A549 (cell line): ENCODE data around the gene GCC1. TPM values are rescaled to one million over a fixed set of nuclear protein-coding genes. Genes with fewer than 3 reads are reported as not detected.

Source experiments
- ATAC-seq, 2 experiments: fragments of 200-7000 bp in 1 of 2; fragments of >200 bp in 1 of 2; cut with Nextera tagmentation in 1 of 2; cut with Tn5 transposase in 1 of 2; 3 replicates each; pipeline versions ENCODE4 v1.8.0 to v1.9.1; 2018 to 2020; ENCODE audit warnings: mild to moderate bottlenecking in 1 of 2, moderate library complexity in 1 of 2
- CTCF ChIA-PET: fragments of 300-600 bp; sonication (Branson Sonifier 250); formaldehyde crosslinking; extraction: SDS; loops from one replicate; lab custom pipeline; 2021; ENCODE audit warnings: antibody characterized with exemption, inconsistent platforms; lab: Yijun Ruan, JAX
- POLR2A ChIA-PET: fragments of 350-600 bp; formaldehyde crosslinking; extraction: SDS; loops from one replicate; lab custom pipeline; 2021; ENCODE audit warnings: antibody characterized with exemption, inconsistent platforms; lab: Yijun Ruan, JAX
- DNase-seq, 2 experiments: peaks; one replicate each; pipeline versions ENCODE4 v3.0.0 to v3.0.0-alpha.2; 2011 to 2016; ENCODE audit warnings: low read depth in 1 of 2, low spot score in 1 of 2
- FAIRE-seq: peaks from 2 replicates; lab custom pipeline; 2011; peaks lifted over from hg19 to GRCh38; lab: Jason Lieb, UNC
- H3K27ac ChIP-seq, 2 experiments: fragments of >200 bp; sonication (Bioruptor Twin); formaldehyde crosslinking; 3 replicates each; pipeline ENCODE4 v1.5.1; 2016 to 2017
- H3K4me1 ChIP-seq: fragments of >200 bp; sonication (Bioruptor Twin); formaldehyde crosslinking; 3 replicates; pipeline ENCODE4 v1.6.1; 2016
- H3K4me2 ChIP-seq: fragments of >200 bp; sonication (Bioruptor Twin); formaldehyde crosslinking; 3 replicates; pipeline ENCODE4 v1.6.1; 2016
- H3K4me3 ChIP-seq: fragments of >200 bp; sonication (Bioruptor Twin); formaldehyde crosslinking; 3 replicates; pipeline ENCODE4 v1.5.1; 2016
- H3K9me3 ChIP-seq: fragments of >200 bp; sonication (Bioruptor Twin); formaldehyde crosslinking; 3 replicates; pipeline ENCODE4 v1.6.1; 2016
- CBX2 ChIP-seq: fragments of 200-600 bp; sonication (generic); IDR thresholded peaks from 2 replicates; pipeline ENCODE4 v1.6.1; 2016; ENCODE audit warnings: low read depth, mild to moderate bottlenecking, borderline replicate concordance
- CEBPB ChIP-seq, 2 experiments: fragments of >200 bp in 1 of 2; sonication (Bioruptor Twin) in 1 of 2; formaldehyde crosslinking in 1 of 2; IDR thresholded peaks; 2 replicates each; pipeline ENCODE4 v1.6.1; 2012 to 2016
- CHD4 ChIP-seq: fragments of 200-600 bp; sonication (generic); IDR thresholded peaks from 2 replicates; pipeline ENCODE4 v1.6.1; 2016; ENCODE audit warnings: antibody characterized with exemption, mild to moderate bottlenecking, borderline replicate concordance
- EHF ChIP-seq: fragments of 250-450 bp; sonication (Bioruptor Pico); IDR thresholded peaks from 2 replicates; pipeline ENCODE4 v1.5.0; 2020; ENCODE audit warnings: mild to moderate bottlenecking
- EHMT2 ChIP-seq: fragments of 200-600 bp; sonication (generic); IDR thresholded peaks from 2 replicates; pipeline ENCODE4 v1.6.1; 2016; ENCODE audit warnings: antibody characterized with exemption, low read depth, mild to moderate bottlenecking, moderate library complexity
- HDAC2 ChIP-seq: fragments of 200-600 bp; sonication (generic); IDR thresholded peaks from 2 replicates; pipeline ENCODE4 v1.6.1; 2016
- HES2 ChIP-seq: fragments of >200 bp; sonication (Bioruptor Twin); formaldehyde crosslinking; IDR thresholded peaks from 2 replicates; pipeline ENCODE4 v1.6.1; 2016
- HEYL ChIP-seq: fragments of 250-450 bp; sonication (Bioruptor Pico); IDR thresholded peaks from 2 replicates; pipeline ENCODE4 v1.8.0; 2021; ENCODE audit warnings: mild to moderate bottlenecking, moderate library complexity
- HOXA7 ChIP-seq: fragments of 250-450 bp; sonication (Bioruptor Pico); IDR thresholded peaks from 2 replicates; pipeline ENCODE4 v1.5.0; 2020; ENCODE audit warnings: mild to moderate bottlenecking, moderate library complexity
- HOXB13 ChIP-seq: fragments of 250-450 bp; sonication (Bioruptor Pico); IDR thresholded peaks from 2 replicates; pipeline ENCODE4 v1.5.0; 2020; ENCODE audit warnings: low read depth, mild to moderate bottlenecking, moderate library complexity
- MAFK ChIP-seq: fragments of 450-650 bp; IDR thresholded peaks from 2 replicates; pipeline ENCODE4 v1.6.1; 2014; ENCODE audit not compliant: partially characterized antibody
- MAZ ChIP-seq: fragments of 150-350 bp; IDR thresholded peaks from 2 replicates; pipeline ENCODE4 v1.6.1; 2014; ENCODE audit warnings: antibody characterized with exemption, low read depth, low read length, borderline replicate concordance
- NR3C1 ChIP-seq: fragments of >200 bp; sonication (Bioruptor Twin); formaldehyde crosslinking; IDR thresholded peaks from 3 replicates; pipeline ENCODE4 v1.6.1; 2017
- PBX3 ChIP-seq: IDR thresholded peaks from 2 replicates; pipeline ENCODE4 v1.6.1; 2012
- POLR2A ChIP-seq: IDR thresholded peaks from 2 replicates; pipeline ENCODE4 v1.6.1; 2012; ENCODE audit warnings: mild to moderate bottlenecking, low read length
- RAD21 ChIP-seq, 2 experiments: fragments of >200 bp in 1 of 2; sonication (Bioruptor Twin) in 1 of 2; formaldehyde crosslinking in 1 of 2; IDR thresholded peaks in 1 of 2; conservative IDR thresholded peaks in 1 of 2; 2 replicates in 1 of 2; 3 replicates in 1 of 2; pipeline ENCODE4 v1.6.1; 2012 to 2018; ENCODE audit warnings: inconsistent platforms in 1 of 2
- RARB ChIP-seq: fragments of 250-450 bp; sonication (Bioruptor Pico); IDR thresholded peaks from 2 replicates; pipeline ENCODE4 v1.8.0; 2021; ENCODE audit warnings: mild to moderate bottlenecking, moderate library complexity
- RNF2 ChIP-seq: fragments of 200-600 bp; sonication (generic); IDR thresholded peaks from 2 replicates; pipeline ENCODE4 v1.6.1; 2016; ENCODE audit warnings: low read depth, mild to moderate bottlenecking, antibody characterized with exemption, moderate library complexity, borderline replicate concordance
- TFCP2L1 ChIP-seq: fragments of 250-450 bp; sonication (Bioruptor Pico); IDR thresholded peaks from 2 replicates; pipeline ENCODE4 v1.5.0; 2021; ENCODE audit warnings: mild to moderate bottlenecking
- ZC3H11A ChIP-seq: fragments of 450-650 bp; IDR thresholded peaks from 2 replicates; pipeline ENCODE4 v1.6.1; 2014; ENCODE audit warnings: antibody characterized with exemption, mild to moderate bottlenecking
- ZSCAN20 ChIP-seq: fragments of 250-450 bp; sonication (Bioruptor Pico); IDR thresholded peaks from 2 replicates; pipeline ENCODE4 v1.8.0; 2022; ENCODE audit warnings: mild to moderate bottlenecking, moderate library complexity
- WGBS: methylation state at CpG from one replicate; pipeline ENCODE4 v1.1.6; 2017; ENCODE audit errors: missing lambda C conversion rate; 5-methylcytosine and 5-hydroxymethylcytosine counted together
- polyA plus RNA-seq, 4 experiments: library from polyadenylated mRNA; depleted of rRNA in 3 of 4; stranded (reverse); fragments of >200 nt; fragmentation: RNase III in 1 of 4; extraction: RNeasy Plus Mini Kit Qiagen cat#74134 plus additional on column Dnase treatment in 1 of 4; gene quantifications; 2 replicates in 3 of 4; 3 replicates in 1 of 4; pipeline ENCODE4 v1.2.3, GENCODE V29; 2011 to 2017
- TF ChIP-seq, protein P1 (sequence below): fragments of 450-650 bp; IDR thresholded peaks from 2 replicates; pipeline ENCODE4 v1.6.1; 2014; ENCODE audit warnings: antibody characterized with exemption
- TF ChIP-seq, protein P2 (sequence below): fragments of 200-600 bp; sonication (generic); IDR thresholded peaks from 2 replicates; pipeline ENCODE4 v1.6.1; 2016; ENCODE audit warnings: antibody characterized with exemption, mild to moderate bottlenecking, moderate library complexity
- TF ChIP-seq, protein P3 (sequence below): fragments of >200 bp; sonication (Bioruptor Twin); formaldehyde crosslinking; IDR thresholded peaks from 3 replicates; pipeline ENCODE4 v1.5.1; 2016

The GCC1 gene
- polyA plus RNA-seq, 2 of the 4 experiments (the other 2 are of a cell fraction), result 13.4 to 15.7 TPM

DNA sequence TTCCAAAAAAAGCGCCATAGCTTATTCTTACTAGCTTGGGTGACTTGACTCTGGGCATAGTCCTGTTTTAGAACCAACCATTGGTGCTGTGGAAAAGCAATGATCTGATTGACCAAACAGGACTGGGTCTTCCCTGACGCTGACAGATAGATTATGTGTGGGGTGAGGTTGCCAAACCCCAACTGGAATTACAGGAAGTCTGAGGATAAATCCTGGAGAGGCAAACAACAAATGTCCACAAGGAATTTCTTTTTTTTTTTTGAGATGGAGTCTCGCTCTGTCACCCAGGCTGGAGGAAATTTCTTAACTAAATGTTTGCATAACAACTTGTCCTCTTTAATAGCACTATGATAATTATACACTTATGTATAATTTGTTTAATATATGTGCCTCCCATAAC is 19.2 kb downstream of the GCC1 start:
- TF ChIP-seq HOXB13 (CRISPR knock-in tag) (no peak), NR3C1 (no peak), RAD21 (conservative IDR thresholded peaks at IDR 0.05 in 1 of 2, IDR thresholded peaks at IDR 0.05 in 1 of 2) (no peak), ZC3H11A (no peak), MAFK (no peak), RARB (CRISPR knock-in tag) (no peak), HDAC2 (no peak), PBX3 (no peak), ZSCAN20 (CRISPR knock-in tag) (no peak), HOXA7 (CRISPR knock-in tag) (no peak), HES2 (no peak), CEBPB (IDR thresholded peaks at IDR 0.05) (no peak)
- FAIRE-seq (no peak), DNase-seq (no peak), ATAC-seq (no peak)
- 51% methylated on average over 3 of the region's 3 CpGs for WGBS
- POLR2A ChIA-PET, result no interaction called here
- H3K27ac ChIP-seq, result no peak overlapping the region
- H3K4me2 ChIP-seq, result no peak overlapping the region
- 0 out of 3 replicates have a peak, but pooled peaks cover 4% of the 10 kb centered on the region for H3K9me3 ChIP-seq
- CTCF ChIA-PET, result no interaction called here
- H3K4me3 ChIP-seq, result no peak overlapping the region
- H3K4me1 ChIP-seq, result no peaks in the 10 kb centered on the region

- peak in 1 of 2 experiments; percentile 35; a peak in 2 of 5 replicates for TF ChIP-seq RAD21 (conservative IDR thresholded peaks at IDR 0.05 in 1 of 2, IDR thresholded peaks at IDR 0.05 in 1 of 2)
- TF ChIP-seq, protein P1, sequence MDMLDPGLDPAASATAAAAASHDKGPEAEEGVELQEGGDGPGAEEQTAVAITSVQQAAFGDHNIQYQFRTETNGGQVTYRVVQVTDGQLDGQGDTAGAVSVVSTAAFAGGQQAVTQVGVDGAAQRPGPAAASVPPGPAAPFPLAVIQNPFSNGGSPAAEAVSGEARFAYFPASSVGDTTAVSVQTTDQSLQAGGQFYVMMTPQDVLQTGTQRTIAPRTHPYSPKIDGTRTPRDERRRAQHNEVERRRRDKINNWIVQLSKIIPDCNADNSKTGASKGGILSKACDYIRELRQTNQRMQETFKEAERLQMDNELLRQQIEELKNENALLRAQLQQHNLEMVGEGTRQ, result no peak
- Histone ChIP-seq H3K9me3 (no peaks in the 10 kb centered on the region), H3K4me1 (no peaks in the 10 kb centered on the region), H3K27ac (no peak overlapping the region), H3K4me2 (no peak overlapping the region), H3K4me3 (no peak overlapping the region)
- 32% methylated on average over 2 of the region's 2 CpGs for WGBS
- POLR2A ChIA-PET, result no interaction called here
- no peak for DNase-seq
- CTCF ChIA-PET, result interaction anchor here (0.9 kb wide), 1 partner anchor 655 kb away, joined by 6 read pairs; no protein-coding TSS in a partner anchor
- ATAC-seq, result no peak
- FAIRE-seq, result no peak
These were observed 27.6 kb downstream of the GCC1 start for GRCh38 chr7:127557803-127558202.

GRCh38 chr7:127556404-127556803 is 29.0 kb downstream of the GCC1 start:
- DNase-seq, result no peak
- Histone ChIP-seq H3K4me1 (no peaks in the 10 kb centered on the region), H3K4me3 (no peak overlapping the region), H3K4me2 (no peak overlapping the region), H3K27ac (no peak overlapping the region), H3K9me3 (no peaks in the 10 kb centered on the region)
- ChIA-PET CTCF (no interaction called here), POLR2A (no interaction called here)
- no peak for FAIRE-seq
- TF ChIP-seq, protein P2, sequence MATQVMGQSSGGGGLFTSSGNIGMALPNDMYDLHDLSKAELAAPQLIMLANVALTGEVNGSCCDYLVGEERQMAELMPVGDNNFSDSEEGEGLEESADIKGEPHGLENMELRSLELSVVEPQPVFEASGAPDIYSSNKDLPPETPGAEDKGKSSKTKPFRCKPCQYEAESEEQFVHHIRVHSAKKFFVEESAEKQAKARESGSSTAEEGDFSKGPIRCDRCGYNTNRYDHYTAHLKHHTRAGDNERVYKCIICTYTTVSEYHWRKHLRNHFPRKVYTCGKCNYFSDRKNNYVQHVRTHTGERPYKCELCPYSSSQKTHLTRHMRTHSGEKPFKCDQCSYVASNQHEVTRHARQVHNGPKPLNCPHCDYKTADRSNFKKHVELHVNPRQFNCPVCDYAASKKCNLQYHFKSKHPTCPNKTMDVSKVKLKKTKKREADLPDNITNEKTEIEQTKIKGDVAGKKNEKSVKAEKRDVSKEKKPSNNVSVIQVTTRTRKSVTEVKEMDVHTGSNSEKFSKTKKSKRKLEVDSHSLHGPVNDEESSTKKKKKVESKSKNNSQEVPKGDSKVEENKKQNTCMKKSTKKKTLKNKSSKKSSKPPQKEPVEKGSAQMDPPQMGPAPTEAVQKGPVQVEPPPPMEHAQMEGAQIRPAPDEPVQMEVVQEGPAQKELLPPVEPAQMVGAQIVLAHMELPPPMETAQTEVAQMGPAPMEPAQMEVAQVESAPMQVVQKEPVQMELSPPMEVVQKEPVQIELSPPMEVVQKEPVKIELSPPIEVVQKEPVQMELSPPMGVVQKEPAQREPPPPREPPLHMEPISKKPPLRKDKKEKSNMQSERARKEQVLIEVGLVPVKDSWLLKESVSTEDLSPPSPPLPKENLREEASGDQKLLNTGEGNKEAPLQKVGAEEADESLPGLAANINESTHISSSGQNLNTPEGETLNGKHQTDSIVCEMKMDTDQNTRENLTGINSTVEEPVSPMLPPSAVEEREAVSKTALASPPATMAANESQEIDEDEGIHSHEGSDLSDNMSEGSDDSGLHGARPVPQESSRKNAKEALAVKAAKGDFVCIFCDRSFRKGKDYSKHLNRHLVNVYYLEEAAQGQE, result no peak
- no peak for TF ChIP-seq EHMT2
- no peak for TF ChIP-seq MAFK
- no peak for TF ChIP-seq POLR2A
- no peak for TF ChIP-seq CHD4
- TF ChIP-seq CEBPB (IDR thresholded peaks at IDR 0.05), result no peak
- no peak for TF ChIP-seq RARB (CRISPR knock-in tag)
- no peak for TF ChIP-seq HES2
- no peak for TF ChIP-seq MAZ
- TF ChIP-seq RNF2, result no peak
- TF ChIP-seq, protein P3, sequence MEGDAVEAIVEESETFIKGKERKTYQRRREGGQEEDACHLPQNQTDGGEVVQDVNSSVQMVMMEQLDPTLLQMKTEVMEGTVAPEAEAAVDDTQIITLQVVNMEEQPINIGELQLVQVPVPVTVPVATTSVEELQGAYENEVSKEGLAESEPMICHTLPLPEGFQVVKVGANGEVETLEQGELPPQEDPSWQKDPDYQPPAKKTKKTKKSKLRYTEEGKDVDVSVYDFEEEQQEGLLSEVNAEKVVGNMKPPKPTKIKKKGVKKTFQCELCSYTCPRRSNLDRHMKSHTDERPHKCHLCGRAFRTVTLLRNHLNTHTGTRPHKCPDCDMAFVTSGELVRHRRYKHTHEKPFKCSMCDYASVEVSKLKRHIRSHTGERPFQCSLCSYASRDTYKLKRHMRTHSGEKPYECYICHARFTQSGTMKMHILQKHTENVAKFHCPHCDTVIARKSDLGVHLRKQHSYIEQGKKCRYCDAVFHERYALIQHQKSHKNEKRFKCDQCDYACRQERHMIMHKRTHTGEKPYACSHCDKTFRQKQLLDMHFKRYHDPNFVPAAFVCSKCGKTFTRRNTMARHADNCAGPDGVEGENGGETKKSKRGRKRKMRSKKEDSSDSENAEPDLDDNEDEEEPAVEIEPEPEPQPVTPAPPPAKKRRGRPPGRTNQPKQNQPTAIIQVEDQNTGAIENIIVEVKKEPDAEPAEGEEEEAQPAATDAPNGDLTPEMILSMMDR, result no peak
- no peak for TF ChIP-seq RAD21 (conservative IDR thresholded peaks at IDR 0.05 in 1 of 2, IDR thresholded peaks at IDR 0.05 in 1 of 2)
- TF ChIP-seq, protein P1, result no peak
- TF ChIP-seq EHF (CRISPR knock-in tag), result no peak
- no peak for TF ChIP-seq CBX2
- no peak for TF ChIP-seq HEYL (CRISPR knock-in tag)
- no peak for TF ChIP-seq TFCP2L1 (CRISPR knock-in tag)
- ATAC-seq, result no peak
- 41% methylated on average over 2 of the region's 2 CpGs for WGBS
